GM21360 (cell line): ENCODE measurements around the gene RDH5.
"Not testable (repeated sequence)": the region's sequence is repeated elsewhere in the genome, so short reads cannot be mapped to it uniquely, and the experiment has no call there.

ENCODE experiments used
- ATAC-seq: cut with Tn5 transposase; IDR thresholded peaks from one replicate; pipeline ENCODE4 v1.9.1; 2021; ENCODE audit warnings: mild to moderate bottlenecking, moderate library complexity; ENCODE audit not compliant: unreplicated experiment

Gene RDH5

DNA sequence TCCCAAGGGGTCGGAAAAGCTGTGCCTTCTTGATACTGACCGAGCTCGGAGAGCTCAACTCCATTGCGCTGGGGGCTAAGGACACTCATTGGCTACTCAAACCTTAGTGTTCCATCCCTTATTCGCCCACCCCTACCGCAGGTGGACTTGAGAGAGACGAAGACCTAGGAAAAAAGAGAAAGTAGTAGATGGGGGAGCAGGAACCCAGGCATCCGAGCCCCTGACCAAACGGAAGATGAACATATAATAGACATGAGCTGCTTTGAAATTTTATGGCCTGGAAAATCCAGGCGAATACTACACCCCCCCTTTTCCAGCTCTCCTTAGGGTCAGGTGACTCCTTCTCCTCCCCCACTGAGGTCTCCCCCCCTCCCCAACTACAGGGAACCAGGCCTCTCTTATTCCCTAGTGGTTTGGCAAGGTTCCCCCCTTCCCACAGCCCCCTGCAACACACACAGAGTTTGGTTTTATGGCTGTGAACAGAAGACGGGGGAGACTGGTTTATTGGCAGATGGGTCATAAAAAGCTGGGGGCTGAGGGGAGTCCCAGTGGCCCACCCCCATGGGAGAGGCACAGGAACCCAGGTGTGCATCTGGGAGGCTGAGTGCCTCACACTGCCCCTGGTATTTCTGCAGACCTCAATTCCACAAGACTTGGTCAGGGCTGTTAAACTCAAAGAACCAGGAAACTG is 24.3 kb downstream of the RDH5 start:
- no peak for ATAC-seq

DNA sequence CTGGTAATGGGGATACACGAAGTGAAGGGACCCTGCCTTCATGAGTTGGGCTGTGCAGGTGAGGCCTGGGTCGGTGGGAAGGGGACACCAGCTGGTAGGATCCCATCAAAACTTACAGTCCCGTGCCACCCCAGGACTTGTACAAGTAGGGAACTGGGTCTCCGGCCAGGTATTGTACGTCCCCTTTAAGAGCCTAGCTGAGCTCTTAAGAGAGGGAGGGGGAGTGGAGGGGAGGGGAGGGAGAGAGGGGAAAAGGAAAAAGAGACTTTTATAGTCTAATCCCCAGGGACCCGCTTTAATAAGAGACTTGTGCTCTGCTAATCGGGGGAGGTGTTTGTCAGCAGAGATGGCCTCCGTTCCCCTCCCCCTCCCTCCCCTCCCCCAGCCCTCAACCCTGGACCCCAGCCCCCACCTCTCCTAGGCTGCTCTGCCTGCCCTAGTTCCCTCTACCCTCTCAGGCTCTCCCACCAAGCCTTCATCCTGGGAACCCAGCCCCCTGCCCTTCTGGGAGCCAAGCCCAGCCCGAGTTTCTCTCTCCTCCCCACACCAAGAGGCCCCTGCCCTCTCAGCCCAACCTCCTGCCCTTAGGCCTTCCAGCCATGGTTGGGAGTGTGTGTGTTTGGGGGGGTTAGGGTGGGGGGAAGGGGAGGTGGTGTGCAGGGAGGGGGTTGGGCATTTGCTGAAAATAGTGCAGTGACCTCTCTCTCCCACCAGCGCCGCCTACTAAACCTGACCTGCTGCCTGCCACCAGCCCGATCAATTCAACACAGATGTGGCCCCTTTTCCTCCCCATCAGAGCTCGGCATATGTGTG is 25.4 kb downstream of the RDH5 start:
- no peak for ATAC-seq

DNA sequence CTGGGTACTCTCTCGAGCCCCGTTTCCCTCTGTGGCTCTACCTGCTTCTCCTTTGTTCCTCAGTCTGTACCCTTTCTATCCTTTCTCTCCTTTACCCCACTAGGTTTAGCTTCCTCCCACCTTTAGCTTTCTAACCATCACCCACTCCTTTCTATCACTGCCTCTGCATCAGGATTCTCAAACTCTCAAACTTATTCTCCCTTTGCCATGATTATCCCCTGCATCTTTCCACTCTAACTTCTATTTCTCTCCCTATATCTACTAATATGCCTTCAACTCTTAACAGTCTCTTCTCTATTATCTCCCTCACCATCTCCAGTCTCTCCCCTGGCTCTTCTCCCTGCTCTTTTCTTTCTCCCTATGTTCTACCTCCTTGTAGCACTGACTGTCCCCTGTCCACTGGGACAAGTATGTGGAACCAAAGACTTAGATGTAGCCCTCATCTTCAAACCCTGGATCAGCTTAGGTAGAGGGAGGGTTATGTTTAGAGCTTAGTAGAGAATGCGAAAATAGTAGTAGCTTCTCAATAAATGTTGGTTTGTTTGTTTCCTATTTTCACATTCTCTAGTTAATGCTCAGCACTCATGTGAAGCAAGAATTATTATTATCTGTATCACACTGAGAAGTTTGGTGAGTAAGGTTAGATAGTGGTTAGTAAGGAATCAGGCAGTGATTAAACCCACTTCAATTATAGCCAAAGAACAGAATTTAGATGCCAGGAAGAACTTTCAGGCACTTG is 26.1 kb downstream of the RDH5 start:
- ATAC-seq: no peak

GRCh38 chr12:55746913-55747231 is 26.7 kb downstream of the RDH5 start:
- ATAC-seq: no peak

- no peak for ATAC-seq
These were observed 28.2 kb downstream of the RDH5 start for GRCh38 chr12:55748230-55748993.

- no peak for ATAC-seq
These were observed 35.1 kb downstream of the RDH5 start for GRCh38 chr12:55755246-55755645.

GRCh38 chr12:55757701-55758100 is 37.5 kb downstream of the RDH5 start:
- ATAC-seq: no peak

GRCh38 chr12:55758575-55758974 is 38.4 kb downstream of the RDH5 start:
- not testable (repeated sequence) for ATAC-seq

GRCh38 chr12:55760663-55761062 is 40.5 kb downstream of the RDH5 start:
- ATAC-seq: no peak

DNA sequence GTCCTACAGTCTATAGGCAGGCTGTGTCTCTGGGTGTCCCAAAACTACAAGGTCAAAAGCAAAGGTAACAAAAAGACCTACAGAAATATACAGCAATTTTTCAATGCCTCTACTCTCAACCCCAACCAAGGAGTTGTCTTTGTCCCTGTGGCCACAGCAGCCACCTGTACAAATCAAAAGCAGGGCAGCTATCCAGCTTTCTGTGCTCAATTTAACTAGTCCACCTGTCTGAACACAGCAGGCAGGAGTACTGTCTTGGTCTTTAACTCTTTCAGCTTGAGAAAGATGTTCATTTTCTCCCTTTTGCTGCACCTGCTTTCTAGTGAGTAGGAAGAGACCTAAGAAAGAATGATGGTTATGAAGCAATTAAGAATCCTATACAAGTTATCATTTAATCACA is 42.5 kb downstream of the RDH5 start:
- ATAC-seq: no peak

DNA sequence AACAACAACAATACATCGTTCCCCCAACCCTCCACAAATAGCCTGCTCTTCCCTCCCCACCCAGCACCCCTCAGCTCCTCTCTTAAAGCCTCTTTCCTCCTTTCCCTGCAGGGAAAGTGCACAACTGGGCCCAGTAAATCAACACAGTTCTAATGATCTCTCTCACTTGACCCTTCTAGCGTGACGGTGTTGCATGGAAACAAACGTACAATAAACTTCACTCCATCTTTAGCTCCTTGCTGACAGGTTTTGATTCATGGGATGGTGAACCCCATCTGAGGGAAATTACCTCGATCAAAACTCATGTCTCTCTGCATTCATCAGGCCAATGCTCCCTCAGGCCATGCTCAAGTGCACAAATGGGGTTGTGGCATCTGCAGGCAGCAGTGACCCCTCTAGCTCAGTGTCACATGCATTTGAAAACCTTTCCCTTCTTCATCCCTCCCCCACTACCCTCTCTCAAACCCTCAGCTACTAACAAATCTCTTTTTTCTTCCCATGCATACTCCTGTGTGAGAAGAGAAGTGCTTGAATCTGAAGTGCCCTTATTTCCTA is 45.6 kb downstream of the RDH5 start:
- ATAC-seq: no peak

GRCh38 chr12:55767156-55767555 is 47.0 kb downstream of the RDH5 start:
- ATAC-seq: no peak

GRCh38 chr12:55771736-55772135 is 51.5 kb downstream of the RDH5 start:
- ATAC-seq: no peak
